ENCODE data around the gene TMEM97.

The TMEM97 gene

GRCh38 chr17:28369684-28370034, 50.7 kb downstream of the TMEM97 start:
- DNase-seq (ENCODE audit: low read depth) = no peak
- H3K4me3 ChIP-seq (ENCODE audit: control insufficient read depth, low read depth, low read length) = no peak overlapping the region
- no peak for TF ChIP-seq CTCF (conservative IDR thresholded peaks at IDR 0.05; ENCODE audit: control insufficient read depth, insufficient read depth, low read depth, low read length)

- TF ChIP-seq CTCF (conservative IDR thresholded peaks at IDR 0.05; ENCODE audit: control insufficient read depth, insufficient read depth, low read depth, low read length) = no peak
- H3K4me3 ChIP-seq (ENCODE audit: control insufficient read depth, low read depth, low read length) = peak within 1 kb of the TSS; percentile 60
- no peak for DNase-seq (ENCODE audit: low read depth)
Measured at GRCh38 chr17:28370035-28370743, 51.2 kb downstream of the TMEM97 start, which contains the start of gene VTN. TSS of gene VTN (minus strand) at chr17:28370307. CDS start at chr17:28370203, 104 bp downstream.

- no peak overlapping the region for H3K4me3 ChIP-seq (ENCODE audit: control insufficient read depth, low read depth, low read length)
- TF ChIP-seq CTCF (conservative IDR thresholded peaks at IDR 0.05; ENCODE audit: control insufficient read depth, insufficient read depth, low read depth, low read length) = no peak
- no peak for DNase-seq (ENCODE audit: low read depth)
Measured at GRCh38 chr17:28370744-28371103, 51.7 kb downstream of the TMEM97 start.

- H3K4me3 ChIP-seq (ENCODE audit: control insufficient read depth, low read depth, low read length) = peak within 1 kb of the TSS; percentile 60
- peak; percentile 69 for DNase-seq (ENCODE audit: low read depth)
- no peak for TF ChIP-seq CTCF (conservative IDR thresholded peaks at IDR 0.05; ENCODE audit: control insufficient read depth, insufficient read depth, low read depth, low read length)
Measured at GRCh38 chr17:28371245-28372202, 52.5 kb downstream of the TMEM97 start, which contains the start of gene SARM1. TSS of gene SARM1 (plus strand) at chr17:28371694. CDS start at chr17:28372033, 339 bp downstream.

- DNase-seq (ENCODE audit: low read depth) = peak; percentile 21
- H3K4me3 ChIP-seq (ENCODE audit: control insufficient read depth, low read depth, low read length) = peak overlapping the region; percentile 34
- no peak for TF ChIP-seq CTCF (conservative IDR thresholded peaks at IDR 0.05; ENCODE audit: control insufficient read depth, insufficient read depth, low read depth, low read length)
Measured at GRCh38 chr17:28372203-28372944, 53.4 kb downstream of the TMEM97 start.

GRCh38 chr17:28372945-28373274, 53.9 kb downstream of the TMEM97 start:
- TF ChIP-seq CTCF (conservative IDR thresholded peaks at IDR 0.05; ENCODE audit: control insufficient read depth, insufficient read depth, low read depth, low read length) = no peak
- DNase-seq (ENCODE audit: low read depth) = no peak
- H3K4me3 ChIP-seq (ENCODE audit: control insufficient read depth, low read depth, low read length) = peak overlapping the region; percentile 34

Data from fibroblast of mammary gland (primary cell).